NCI-H82 treated with DMSO at 0.1 percent for 48 hours (cell line): ENCODE results near the gene KRTAP10-2.
"Not testable (repeated sequence)": the region's sequence is repeated elsewhere in the genome, so short reads cannot be mapped to it uniquely, and the experiment has no call there.

Experiments
- DNase-seq: peaks from one replicate; lab custom pipeline; 2025; ENCODE audit not compliant: unreplicated experiment; lab: John Stamatoyannopoulos, UW

KRTAP10-2 gene

DNA sequence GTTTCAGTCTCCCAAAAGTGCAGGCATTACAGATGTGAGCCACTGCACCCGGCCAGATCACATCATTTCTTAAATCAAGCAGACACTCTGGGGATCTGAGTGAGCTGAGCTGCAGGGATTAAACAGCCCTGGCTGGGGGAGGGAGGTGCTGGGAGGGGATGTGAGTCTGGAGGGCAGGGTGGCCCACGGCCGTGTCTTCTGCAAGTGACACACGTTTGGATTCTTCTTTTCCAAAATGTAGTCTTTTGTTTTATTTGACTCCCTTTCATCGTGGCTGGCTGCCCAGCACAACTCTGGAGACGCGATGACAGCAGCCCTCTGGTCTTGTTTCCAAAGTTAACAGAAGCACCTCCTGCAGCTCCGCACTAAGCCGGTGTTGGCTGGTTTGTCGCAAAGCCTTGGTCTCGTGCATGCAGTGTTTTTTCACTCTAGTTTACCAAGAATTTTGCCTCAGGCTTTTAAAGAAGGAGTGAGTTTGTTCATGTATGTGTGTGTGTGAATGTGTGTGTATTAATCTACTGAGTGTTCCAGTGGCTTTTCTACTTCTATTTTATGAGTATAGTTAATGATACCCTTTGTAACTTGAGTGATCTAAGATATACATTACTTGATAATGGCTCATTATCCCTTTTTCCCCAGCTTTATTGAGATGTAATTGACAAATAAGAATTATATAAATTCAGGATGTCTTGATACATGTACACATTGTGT is 31.9 kb upstream of the KRTAP10-2 start:
- DNase-seq: no peak

DNA sequence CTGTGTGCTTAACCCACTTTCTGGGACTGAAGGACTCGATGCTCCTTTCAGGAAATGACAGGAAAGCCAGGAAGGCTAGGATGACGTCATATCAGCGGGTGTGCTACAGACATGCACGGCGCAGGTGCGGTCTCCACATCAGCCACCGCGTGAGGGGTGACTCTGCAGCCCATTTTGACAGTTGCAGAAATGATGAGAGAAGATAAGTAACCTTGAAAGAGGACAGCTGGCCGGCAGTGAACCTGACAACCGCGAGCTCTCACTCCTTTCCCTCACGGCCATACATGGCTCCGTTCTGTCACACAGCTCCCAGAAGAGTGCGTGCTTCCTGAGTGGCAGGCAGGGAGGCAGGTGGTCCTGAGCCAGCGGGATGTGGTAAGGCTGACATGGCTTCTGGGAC is 30.8 kb upstream of the KRTAP10-2 start:
- no peak for DNase-seq

DNA sequence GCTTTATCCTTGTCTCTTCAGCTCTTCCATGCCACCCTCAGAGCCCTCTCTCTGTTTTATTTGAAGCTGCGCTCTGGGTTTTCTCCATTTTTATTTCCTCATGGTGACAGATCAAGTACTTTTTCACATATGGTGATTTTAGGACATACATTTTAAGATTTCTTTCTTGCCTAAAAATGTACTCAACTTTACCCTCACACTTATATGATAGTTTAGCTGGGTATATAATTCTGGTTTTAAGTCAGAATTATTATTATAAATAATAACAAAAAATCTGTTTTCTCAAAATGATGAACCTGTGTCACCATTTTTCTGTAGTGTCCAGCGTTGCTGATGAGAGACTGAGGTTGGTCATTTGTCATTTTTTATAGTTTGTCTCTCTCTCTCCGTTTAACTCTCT is 29.9 kb upstream of the KRTAP10-2 start:
- no peak for DNase-seq

DNA sequence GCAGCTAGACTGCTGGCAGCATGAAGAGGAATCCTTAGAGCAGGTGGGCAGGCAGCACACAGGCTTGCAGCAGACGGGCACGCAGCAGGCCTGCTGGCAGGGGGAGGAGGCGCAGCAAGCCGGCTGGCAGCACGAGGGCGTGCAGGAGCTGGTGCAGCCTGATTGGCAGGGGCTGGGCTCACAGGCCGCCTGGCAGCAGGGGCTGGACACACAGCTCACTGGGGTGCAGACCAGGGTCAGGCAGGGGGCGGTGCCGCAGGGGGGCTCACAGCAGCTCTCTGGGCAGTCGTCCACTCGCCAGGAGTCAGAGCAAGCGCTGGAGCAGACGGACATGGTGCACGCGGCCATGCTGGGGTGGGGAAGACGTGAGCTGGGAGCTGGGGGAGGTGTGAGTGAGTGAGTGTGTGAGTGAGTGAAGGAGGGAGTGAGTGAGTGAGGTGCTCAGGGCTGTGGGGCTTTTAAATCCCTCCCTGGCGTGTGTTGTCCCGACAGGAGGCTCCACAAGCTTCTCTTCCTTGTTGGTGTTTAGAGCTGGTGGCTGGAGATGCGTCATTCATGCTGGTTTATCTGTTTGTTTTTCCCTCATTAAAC is 29.0 kb upstream of the KRTAP10-2 start, which contains the start of gene KRTAP10-5:
Gene KRTAP10-5, minus strand, starts transcription at position 374 of the 591 bp plus-strand sequence. Its CDS starts 26 bp downstream, at position 348.
- not testable (repeated sequence) for DNase-seq

DNA sequence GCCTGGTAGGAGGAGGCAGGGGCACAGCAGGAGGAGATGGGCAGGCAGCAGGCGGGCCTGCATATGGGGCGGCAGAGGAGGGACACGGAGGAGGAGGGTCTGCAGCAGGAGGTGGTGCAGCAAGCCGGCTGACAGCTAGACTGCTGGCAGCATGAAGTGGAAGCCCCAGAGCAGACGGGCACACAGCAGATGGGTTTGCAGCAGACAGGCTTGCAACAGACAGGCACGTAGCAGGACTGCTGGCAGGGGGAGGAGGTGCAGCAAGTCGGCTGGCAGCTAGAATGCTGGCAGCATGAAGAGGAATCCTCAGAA is 28.5 kb upstream of the KRTAP10-2 start:
- no peak for DNase-seq

DNA sequence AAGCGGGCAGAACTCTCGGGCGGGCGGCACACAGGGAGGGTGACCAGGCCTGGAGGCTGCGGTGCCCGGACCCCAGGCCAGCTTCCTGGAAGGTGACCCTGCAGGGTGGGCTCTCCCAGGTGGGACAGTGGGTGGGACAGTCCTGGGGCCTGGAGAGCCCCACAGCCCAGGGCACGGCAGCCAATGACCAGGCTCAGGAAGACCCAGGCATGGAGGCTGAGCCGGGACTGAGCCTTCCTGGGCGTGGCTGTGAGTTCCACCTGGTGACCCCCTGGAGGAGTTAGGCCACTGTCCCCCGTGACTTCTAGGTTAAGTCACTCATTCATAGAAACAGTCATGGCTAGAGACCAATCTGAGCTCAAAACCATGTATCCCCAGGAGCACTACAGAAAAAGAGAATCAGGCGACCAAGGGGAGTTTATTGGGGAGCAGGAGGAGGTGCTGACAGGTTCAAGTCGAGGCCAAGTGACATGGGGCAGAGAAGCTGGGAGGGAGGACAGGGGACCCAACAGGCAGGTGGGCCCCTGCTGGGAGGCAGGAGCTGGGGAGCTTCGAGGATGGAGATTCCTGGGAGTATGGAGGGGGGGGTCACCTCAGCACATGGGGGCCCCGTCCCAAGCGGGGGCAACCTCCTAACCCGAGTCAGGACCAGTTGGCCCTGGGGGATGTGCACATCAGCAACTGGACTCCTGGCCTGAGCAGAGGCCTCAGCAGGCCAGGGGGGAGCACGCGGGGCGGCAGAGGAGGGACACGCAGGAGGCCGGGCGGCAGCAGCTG is 27.9 kb upstream of the KRTAP10-2 start:
- no peak for DNase-seq

DNA sequence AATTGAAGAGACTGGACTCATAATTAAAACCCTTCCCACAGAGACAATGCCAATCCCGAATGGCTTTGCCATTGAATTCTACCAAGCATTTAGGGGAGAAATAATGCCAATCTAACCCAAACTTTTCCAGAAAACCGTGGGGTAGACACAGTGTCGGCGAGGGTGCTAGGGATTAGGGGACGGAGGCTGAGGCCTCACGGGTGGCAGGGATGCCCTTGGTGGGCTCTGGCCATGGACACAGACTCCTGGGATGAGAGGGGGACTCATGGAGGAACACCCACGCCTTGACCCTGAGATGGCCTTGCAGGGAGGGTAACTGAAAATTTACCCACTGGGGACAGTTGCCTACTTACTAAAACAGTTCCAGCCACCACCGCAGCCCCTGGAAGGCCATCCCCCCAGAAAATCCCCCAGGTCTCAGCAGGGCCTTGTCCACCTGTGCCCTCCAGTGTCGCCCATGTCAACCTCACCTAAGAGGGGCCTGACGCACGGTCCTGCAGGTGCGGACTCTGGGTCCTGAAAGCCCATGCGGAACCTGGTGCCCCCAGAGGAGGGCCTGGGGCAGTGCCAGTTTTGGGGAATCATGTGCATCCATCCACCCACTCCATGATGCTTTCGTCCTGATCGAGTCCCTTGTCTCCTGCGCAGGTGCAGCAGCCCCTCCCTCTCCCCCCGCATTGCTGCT is 27.2 kb upstream of the KRTAP10-2 start:
- DNase-seq: no peak

DNA sequence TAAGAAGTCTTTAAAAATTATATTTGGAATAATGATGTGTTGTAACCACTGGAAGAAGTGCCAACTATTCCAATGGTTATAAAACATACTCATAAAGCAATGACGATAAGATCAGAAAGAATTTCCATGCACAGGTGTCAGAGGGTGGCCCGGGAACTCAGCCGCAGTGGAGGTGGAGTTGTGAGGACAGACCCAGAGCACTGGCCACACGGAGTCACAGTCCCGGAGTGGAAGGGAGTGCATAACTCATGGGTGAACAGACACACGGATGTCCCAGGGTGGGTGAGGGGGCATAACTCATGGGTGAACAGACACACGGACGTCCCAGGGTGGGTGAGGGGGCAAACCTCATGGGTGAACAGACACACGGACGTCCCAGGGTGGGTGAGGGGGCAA is 24.7 kb upstream of the KRTAP10-2 start:
- DNase-seq: no peak

DNA sequence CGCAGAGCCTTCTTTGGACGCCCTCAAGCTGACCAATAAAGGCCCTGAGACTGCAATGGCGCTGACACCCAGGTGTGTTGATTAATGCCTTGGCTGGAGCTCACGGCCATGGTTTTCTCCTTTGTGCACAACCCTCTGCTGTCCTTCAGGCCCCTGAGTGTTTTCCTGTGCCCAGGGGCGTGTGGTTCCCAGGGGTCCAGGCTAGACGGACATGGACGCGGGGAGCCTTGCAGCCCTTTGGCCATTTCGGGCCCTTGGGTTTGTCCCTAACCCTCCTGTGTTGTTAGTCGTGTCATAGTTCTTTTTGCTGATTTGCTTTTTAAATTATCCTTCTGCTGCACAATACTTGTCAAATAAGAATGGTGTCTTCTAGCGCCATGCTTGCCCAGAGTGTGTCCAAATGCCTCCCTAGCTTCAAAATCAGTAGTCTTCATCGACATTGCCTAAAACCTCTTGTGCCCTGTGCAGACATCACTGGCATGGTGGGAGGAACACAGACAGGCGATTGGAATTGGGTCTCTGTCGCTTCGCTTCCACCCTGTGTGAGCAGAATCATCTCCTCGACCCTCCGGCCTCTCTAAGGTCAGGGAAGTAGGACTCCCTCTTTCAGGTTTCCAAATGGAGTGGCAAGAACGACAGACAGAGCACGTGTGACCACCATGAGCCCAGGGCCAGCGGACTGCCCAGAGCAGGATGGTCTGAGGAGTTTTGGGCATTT is 24.2 kb upstream of the KRTAP10-2 start:
- no peak for DNase-seq

DNA sequence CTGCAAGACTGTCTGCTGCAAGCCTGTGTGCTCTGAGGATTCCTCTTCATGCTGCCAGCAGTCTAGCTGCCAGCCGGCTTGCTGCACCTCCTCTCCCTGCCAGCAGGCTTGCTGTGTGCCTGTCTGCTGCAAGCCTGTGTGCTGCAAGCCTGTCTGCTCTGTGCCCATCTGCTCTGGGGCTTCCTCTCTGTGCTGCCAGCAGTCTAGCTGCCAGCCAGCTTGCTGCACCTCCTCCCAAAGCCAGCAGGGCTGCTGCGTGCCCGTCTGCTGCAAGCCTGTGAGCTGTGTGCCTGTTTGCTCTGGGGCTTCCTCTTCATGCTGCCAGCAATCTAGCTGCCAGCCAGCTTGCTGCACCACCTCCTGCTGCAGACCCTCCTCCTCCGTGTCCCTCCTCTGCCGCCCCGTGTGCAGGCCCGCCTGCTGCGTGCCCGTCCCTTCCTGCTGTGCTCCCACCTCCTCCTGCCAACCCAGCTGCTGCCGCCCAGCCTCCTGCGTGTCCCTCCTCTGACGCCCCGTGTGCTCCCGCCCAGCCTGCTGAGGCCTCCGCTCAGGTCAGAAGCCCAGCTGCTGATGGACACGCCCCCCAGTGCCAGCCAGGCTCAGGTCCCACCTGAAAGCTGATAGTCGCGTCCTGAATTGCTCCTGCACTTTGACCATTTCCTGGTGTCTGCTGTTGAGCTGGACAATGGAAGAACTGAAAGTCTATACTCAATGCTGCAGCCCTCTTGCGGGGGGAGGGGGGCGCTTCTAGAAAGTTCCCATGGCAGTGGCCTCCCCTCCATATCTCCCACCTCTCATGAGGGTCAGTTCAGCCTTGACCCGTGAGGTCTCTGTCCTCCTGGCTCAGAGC is 23.4 kb upstream of the KRTAP10-2 start:
- no peak for DNase-seq

DNA sequence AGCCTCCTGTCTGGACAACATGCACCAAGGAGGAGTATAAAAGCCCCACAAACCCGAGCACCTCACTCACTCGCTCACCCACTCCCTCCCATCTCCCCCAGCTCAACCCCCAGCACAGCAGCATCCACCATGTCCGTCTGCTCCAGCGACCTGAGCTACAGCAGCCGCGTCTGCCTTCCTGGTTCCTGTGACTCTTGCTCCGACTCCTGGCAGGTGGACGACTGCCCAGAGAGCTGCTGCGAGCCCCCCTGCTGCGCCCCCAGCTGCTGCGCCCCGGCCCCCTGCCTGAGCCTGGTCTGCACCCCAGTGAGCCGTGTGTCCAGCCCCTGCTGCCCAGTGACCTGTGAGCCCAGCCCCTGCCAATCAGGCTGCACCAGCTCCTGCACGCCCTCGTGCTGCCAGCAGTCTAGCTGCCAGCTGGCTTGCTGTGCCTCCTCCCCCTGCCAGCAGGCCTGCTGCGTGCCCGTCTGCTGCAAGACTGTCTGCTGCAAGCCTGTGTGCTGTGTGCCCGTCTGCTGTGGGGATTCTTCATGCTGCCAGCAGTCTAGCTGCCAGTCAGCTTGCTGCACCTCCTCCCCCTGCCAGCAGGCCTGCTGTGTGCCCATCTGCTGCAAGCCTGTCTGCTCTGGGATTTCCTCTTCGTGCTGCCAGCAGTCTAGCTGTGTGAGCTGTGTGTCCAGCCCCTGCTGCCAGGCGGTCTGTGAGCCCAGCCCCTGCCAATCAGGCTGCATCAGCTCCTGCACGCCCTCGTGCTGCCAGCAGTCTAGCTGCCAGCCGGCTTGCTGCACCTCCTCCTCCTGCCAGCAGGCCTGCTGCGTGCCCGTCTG is 22.5 kb upstream of the KRTAP10-2 start, which contains the start of gene KRTAP10-4:
Gene KRTAP10-4, plus strand, starts transcription at position 100 of the 827 bp plus-strand sequence. Its CDS starts 30 bp downstream, at position 130.
- DNase-seq: not testable (repeated sequence)

DNA sequence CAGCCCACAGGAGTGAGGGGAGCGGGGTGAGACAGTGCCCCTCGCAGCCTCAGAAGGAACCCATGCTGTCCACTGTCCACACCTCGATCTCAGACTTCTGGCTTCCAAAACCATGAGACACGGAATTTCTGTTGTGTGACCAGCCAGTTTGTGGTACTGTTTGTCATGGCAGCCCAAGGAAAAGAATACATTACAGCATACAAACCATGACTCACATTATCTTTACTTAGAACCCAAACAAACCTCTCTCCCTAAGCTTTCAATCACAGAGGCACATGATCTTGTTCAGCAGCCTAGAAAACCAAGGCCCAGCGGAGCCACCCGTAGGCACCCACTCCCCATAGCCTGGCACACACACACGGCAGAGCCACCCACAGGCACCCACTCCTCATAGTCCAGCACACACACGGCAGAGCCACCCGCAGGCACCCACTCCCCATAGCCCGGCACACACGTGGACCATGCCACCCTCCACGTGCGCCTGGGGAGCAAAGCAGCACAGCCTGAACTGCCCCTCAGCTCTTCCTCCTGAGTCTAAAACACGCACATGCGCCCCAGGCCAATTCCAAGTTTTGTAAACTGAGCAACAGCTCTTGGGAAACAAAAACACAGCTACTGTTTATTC is 21.8 kb upstream of the KRTAP10-2 start:
- DNase-seq: no peak

DNA sequence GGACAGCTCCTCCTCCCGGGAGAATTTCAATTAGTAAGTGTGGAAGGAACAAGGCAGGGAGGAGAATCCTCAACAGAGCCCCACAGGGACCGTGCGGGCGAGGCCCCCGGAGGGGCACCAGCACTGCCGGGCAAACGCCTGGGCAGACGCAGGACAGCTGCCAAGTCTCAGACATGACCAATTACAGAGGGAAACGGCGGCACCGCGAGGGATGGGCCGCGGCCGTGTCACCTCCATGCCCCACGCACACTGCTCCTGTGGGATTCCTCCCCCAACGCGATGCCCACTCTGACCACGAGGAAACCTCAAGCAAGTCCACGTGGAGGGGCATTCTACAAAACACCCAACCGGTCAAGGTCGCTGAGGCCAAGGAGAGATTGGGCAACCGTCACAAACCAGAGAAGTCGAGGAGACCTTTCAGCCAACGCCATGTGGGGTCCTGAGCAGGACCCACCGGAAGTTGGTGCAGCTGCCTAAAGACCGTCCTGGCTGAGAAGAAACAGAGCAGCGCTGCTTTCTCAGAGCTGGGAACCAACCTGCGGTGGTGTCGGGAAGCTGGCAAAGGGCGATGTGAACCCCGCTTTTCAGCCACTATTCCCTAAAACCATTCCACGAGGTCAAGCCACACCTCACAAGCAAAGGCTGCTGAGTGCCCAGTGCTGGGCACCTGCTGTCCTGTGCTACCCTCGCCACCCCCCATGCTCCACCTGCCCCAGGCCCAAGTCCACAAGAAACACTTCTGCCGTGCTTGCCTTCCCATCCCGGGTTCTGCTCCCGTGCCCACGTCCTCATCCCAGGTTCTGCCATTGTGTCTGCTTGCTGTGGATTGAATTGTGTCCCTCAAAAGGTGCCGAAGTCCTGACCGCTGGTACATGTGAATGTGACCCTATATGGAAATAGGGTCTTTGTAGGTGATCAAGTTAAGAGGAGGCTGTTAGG is 20.8 kb upstream of the KRTAP10-2 start:
- no peak for DNase-seq

DNA sequence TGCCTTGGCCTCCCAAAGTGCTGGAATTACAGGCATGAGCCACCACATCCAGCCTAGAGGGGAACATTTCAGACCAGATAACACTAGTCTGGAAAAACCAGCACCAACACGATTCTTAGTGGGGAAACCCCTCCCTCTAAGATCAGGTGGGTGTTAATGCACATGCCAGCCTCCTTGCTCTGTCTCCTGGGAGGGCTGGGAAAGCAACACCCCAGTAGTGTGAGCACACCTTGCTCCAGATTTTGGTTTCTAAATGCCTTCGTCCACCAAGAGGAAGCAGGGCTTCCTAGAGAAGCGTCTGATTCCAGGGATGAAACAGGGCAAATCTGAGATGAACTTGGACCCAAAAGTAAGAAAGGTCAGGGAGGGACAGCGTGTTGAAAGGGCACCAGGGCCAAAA is 20.0 kb upstream of the KRTAP10-2 start:
- no peak for DNase-seq

DNA sequence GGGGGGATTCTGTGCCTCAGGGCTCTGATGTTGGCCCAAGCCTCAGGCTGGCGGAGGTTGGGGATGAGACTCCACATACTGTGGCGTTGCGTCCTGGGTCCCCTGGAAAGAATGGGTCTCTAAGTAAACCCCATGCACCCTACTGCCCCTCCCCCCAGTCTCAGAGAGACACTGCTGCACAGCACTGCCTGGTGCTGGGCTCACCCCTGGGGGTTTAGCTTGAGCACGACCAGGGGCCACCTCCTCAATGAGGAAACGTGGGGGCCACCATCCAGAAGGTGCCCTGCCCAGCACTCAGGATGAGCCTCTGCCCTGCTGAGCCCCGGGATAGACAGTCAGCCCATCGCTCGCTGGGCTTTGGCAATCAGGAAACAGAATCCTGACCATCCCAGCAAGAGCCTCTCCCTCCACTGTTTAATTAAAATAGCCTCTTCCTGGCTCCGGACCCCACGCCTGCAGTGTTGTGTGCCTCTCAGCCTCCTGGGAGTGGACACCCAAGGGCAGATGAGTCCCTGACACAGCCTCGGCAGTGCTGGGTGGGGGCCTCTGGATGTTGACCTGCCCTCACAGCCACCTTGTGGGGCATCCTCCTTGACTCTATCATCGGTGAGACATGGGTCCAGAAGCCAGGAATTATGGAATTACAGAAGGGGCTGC is 18.7 kb upstream of the KRTAP10-2 start:
- no peak for DNase-seq

DNA sequence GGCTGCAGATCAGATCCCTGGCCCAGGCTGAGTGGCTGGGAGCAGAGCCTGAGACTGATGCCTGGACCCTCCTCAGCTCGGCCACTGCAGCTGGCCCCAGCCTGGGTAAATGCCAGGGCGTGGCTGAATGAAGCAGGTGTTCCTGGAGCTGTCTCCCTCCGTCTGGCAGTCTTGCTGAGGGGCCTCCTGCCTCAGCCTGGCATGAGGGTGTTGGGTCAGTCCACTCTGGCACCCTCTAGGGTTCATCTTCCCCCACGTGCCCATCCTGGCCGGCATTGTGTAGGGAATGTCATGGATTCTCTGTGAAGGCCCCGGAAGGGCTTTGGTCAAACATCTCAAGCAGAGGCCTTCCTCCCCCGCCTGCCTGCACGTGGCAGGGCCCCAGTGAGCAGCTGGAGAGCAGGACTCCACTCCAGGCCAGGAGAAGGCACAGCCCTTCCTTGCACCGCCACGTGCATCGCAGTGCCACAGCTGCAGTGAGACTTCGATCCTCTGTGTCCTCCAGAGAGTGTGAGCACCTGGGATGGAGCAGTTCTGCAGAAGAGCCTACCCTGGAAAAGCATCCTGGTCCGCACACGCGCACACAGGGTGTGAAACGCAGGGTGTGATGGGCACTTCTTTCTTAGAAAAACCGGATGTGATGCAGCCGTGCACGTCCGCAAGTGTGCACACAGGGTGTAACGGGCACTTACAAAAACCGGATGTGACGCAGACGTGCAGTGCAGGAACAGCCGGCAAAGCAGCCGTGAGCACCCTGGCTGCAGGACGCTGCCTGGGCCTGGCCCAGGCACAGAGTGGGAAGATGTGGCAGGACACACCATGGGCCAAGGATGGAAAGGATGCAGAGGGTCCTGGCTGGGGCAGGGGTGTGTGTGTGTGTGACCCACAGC is 17.6 kb upstream of the KRTAP10-2 start:
- DNase-seq: no peak
